Neural cell (in vitro differentiated cells): ENCODE measurements around the gene HS6ST2. TPM values are rescaled to one million over a fixed set of nuclear protein-coding genes. Genes with fewer than 3 reads are reported as not detected.

Source experiments
- H2AFZ ChIP-seq: fragments of 200-600, 300-800 bp; sonication (generic), shearing (Covaris generic); 2 replicates; pipeline ENCODE4 v1.6.0; 2014; ENCODE audit warnings: low read depth, mild to moderate bottlenecking, antibody characterized with exemption, low read length, moderate library complexity
- H3F3A ChIP-seq: fragments of 200-600 bp; shearing (Covaris generic); 2 replicates; pipeline ENCODE4 v1.6.1; 2016; ENCODE audit warnings: mild to moderate bottlenecking, moderate library complexity, mixed read lengths, antibody characterized with exemption, low read length; ENCODE audit not compliant: insufficient read depth, poor library complexity, severe bottlenecking
- H3K27ac ChIP-seq: fragments of 200-600, 300-800 bp; sonication (generic), shearing (Covaris generic); 2 replicates; pipeline ENCODE4 v1.5.1; 2014; ENCODE audit warnings: mild to moderate bottlenecking, low read length, moderate library complexity
- H3K27me3 ChIP-seq: fragments of 300-800, 200-600 bp; sonication (generic), shearing (Covaris generic); 2 replicates; pipeline ENCODE4 v1.6.0; 2014; ENCODE audit warnings: mild to moderate bottlenecking, low read depth, low read length, moderate library complexity; ENCODE audit not compliant: insufficient read depth
- H3K36me3 ChIP-seq: fragments of 300-800, 200-600 bp; sonication (generic), shearing (Covaris generic); 2 replicates; pipeline ENCODE4 v1.5.1; 2014; ENCODE audit warnings: mild to moderate bottlenecking, antibody characterized with exemption, low read length, moderate library complexity; ENCODE audit not compliant: insufficient read depth
- H3K4me2 ChIP-seq: fragments of 300-800, 200-600 bp; sonication (generic), shearing (Covaris generic); 2 replicates; pipeline ENCODE4 v1.6.0; 2014; ENCODE audit warnings: mild to moderate bottlenecking, low read length
- H3K4me3 ChIP-seq: fragments of 300-800, 200-600 bp; sonication (generic), shearing (Covaris generic); 2 replicates; pipeline ENCODE4 v1.5.1; 2014; ENCODE audit warnings: mild to moderate bottlenecking, low read length, moderate library complexity
- H3K79me2 ChIP-seq: fragments of 200-600 bp; shearing (Covaris generic); replicated peaks from 2 replicates; pipeline ENCODE4 v1.6.0; 2014; ENCODE audit warnings: mild to moderate bottlenecking, low read length, moderate library complexity; ENCODE audit not compliant: insufficient read depth
- H3K9ac ChIP-seq: fragments of 300-800, 200-600 bp; sonication (generic), shearing (Covaris generic); 2 replicates; pipeline ENCODE4 v1.6.1; 2016; ENCODE audit warnings: mild to moderate bottlenecking, low read length, mixed read lengths
- H3K9me2 ChIP-seq: fragments of 200-600 bp; shearing (Covaris generic); 2 replicates; pipeline ENCODE4 v1.6.1; 2016; ENCODE audit warnings: mild to moderate bottlenecking, low read length, mixed read lengths; ENCODE audit not compliant: insufficient read depth
- H3K9me3 ChIP-seq: fragments of 200-600, 300-800 bp; sonication (generic), shearing (Covaris generic); 2 replicates; pipeline ENCODE4 v1.6.1; 2016; ENCODE audit warnings: mild to moderate bottlenecking, mixed run types, low read length, moderate library complexity, mixed read lengths
- H4K20me1 ChIP-seq: fragments of 200-600 bp; shearing (Covaris generic); 2 replicates; pipeline ENCODE4 v1.6.1; 2016; ENCODE audit warnings: mild to moderate bottlenecking, mixed run types; ENCODE audit not compliant: insufficient read depth
- EP300 ChIP-seq: fragments of 450-650 bp; conservative IDR thresholded peaks from 2 replicates; pipeline ENCODE4 v1.6.1; 2014; ENCODE audit warnings: antibody characterized with exemption, mild to moderate bottlenecking, moderate library complexity; ENCODE audit not compliant: poor library complexity, severe bottlenecking
- EZH2 ChIP-seq: fragments of 200-600, 300-800 bp; shearing (Covaris generic), sonication (generic); IDR thresholded peaks from 2 replicates; pipeline ENCODE4 v1.6.1; 2014; ENCODE audit warnings: antibody characterized with exemption, low read length, borderline replicate concordance, mild to moderate bottlenecking; ENCODE audit not compliant: insufficient read depth, poor library complexity, severe bottlenecking
- MXI1 ChIP-seq: fragments of 450-650 bp; conservative IDR thresholded peaks from 2 replicates; pipeline ENCODE4 v1.6.1; 2014; ENCODE audit warnings: antibody characterized with exemption, mild to moderate bottlenecking; ENCODE audit not compliant: poor library complexity, severe bottlenecking
- POLR2AphosphoS5 ChIP-seq: IDR thresholded peaks from 2 replicates; pipeline ENCODE4 v1.6.1; 2012
- RAD21 ChIP-seq: fragments of 450-650 bp; conservative IDR thresholded peaks from 2 replicates; pipeline ENCODE4 v1.6.1; 2014; ENCODE audit warnings: antibody characterized with exemption, mild to moderate bottlenecking, moderate library complexity
- REST ChIP-seq: IDR thresholded peaks from 2 replicates; pipeline ENCODE4 v1.6.1; 2012; ENCODE audit warnings: borderline replicate concordance
- SMC3 ChIP-seq: fragments of 450-650 bp; conservative IDR thresholded peaks from 2 replicates; pipeline ENCODE4 v1.6.1; 2014; ENCODE audit warnings: antibody characterized with exemption, mild to moderate bottlenecking, moderate library complexity; ENCODE audit not compliant: poor library complexity
- TAF1 ChIP-seq: IDR thresholded peaks from 2 replicates; pipeline ENCODE4 v1.6.1; 2012; ENCODE audit warnings: low read depth
- polyA plus RNA-seq: library from polyadenylated mRNA; depleted of rRNA; stranded (reverse); fragments of >200 nt; gene quantifications from 2 replicates; pipeline ENCODE4 v1.2.3, GENCODE V29; 2014
- TF ChIP-seq, protein P1 (sequence below): fragments of 450-650 bp; IDR thresholded peaks from 2 replicates; pipeline ENCODE4 v1.5.1; 2014; ENCODE audit warnings: antibody characterized with exemption, mild to moderate bottlenecking, moderate library complexity; ENCODE audit not compliant: poor library complexity, severe bottlenecking

The HS6ST2 gene
- polyA plus RNA-seq, 1 donor from 2014 or later, result 43.0 TPM

DNA sequence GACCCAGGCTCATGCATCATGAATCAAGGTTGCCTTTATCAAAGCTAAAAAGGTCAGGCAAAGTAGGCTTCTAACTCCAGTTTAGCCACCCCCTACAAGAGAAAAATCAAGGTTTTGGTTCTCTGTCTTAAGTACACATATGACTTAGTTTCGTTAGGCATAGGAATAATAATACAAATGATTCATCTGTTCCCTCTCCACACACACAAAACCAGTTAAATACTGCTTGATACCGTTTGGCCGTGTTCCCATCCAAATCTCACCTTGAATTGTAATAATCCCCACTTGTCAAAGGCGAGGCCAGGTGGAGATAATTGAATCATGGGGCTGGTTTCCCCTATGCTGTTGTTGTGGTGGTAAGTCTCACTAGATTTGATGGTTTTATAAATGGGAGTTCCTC, 226.2 kb downstream of the HS6ST2 start:
- Histone ChIP-seq H3K4me3 (no peak overlapping the region), H3K9ac (no peak overlapping the region), H3K79me2 (no peaks in the 10 kb centered on the region), H2AFZ (no peak overlapping the region), H3F3A (no peaks in the 10 kb centered on the region), H3K36me3 (no peaks in the 10 kb centered on the region), H3K27ac (no peak overlapping the region), H3K9me3 (no peaks in the 10 kb centered on the region), H3K4me2 (no peak overlapping the region), H4K20me1 (no peaks in the 10 kb centered on the region), H3K27me3 (no peaks in the 10 kb centered on the region), H3K9me2 (no peaks in the 10 kb centered on the region)
- TF ChIP-seq REST (no peak), MXI1 (no peak), RAD21 (no peak), TAF1 (no peak), POLR2AphosphoS5 (no peak), SMC3 (no peak), EZH2 (no peak), EP300 (no peak)
- TF ChIP-seq, protein P1, sequence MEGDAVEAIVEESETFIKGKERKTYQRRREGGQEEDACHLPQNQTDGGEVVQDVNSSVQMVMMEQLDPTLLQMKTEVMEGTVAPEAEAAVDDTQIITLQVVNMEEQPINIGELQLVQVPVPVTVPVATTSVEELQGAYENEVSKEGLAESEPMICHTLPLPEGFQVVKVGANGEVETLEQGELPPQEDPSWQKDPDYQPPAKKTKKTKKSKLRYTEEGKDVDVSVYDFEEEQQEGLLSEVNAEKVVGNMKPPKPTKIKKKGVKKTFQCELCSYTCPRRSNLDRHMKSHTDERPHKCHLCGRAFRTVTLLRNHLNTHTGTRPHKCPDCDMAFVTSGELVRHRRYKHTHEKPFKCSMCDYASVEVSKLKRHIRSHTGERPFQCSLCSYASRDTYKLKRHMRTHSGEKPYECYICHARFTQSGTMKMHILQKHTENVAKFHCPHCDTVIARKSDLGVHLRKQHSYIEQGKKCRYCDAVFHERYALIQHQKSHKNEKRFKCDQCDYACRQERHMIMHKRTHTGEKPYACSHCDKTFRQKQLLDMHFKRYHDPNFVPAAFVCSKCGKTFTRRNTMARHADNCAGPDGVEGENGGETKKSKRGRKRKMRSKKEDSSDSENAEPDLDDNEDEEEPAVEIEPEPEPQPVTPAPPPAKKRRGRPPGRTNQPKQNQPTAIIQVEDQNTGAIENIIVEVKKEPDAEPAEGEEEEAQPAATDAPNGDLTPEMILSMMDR, result no peak

DNA sequence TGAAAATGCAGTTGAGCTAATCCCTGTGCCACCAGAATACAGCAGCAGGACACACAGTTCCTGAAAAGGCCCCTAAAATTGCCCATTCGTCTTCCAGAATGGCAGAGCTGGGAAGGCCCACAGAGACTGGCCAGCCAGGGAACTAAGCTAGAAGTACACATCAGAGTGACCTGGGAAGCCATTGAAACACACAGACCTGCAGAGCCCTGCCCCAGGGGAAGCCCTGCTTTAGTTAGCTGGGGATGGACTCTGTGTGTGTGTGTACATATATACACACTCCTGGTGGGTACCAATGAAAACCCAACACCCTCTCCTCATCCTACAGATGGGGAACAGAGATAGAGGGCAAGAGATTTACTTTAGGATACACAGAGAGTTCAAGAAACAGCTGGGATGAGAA, 227.7 kb downstream of the HS6ST2 start:
- Histone ChIP-seq H3K9me2 (no peaks in the 10 kb centered on the region), H3K27me3 (no peaks in the 10 kb centered on the region), H3K36me3 (no peaks in the 10 kb centered on the region), H3K4me2 (no peak overlapping the region), H3K9ac (no peak overlapping the region), H3F3A (no peaks in the 10 kb centered on the region), H3K9me3 (no peaks in the 10 kb centered on the region), H3K27ac (no peak overlapping the region), H2AFZ (no peak overlapping the region), H3K79me2 (no peaks in the 10 kb centered on the region), H3K4me3 (no peak overlapping the region), H4K20me1 (no peaks in the 10 kb centered on the region)
- TF ChIP-seq POLR2AphosphoS5 (no peak), RAD21 (no peak), EZH2 (no peak), SMC3 (no peak), MXI1 (no peak), EP300 (no peak)
- TF ChIP-seq, protein P1, result no peak
